ENCODE data around the gene PRXL2B. TPM values are rescaled to one million over a fixed set of nuclear protein-coding genes. Genes with fewer than 3 reads are reported as not detected.

PRXL2B gene
- total RNA-seq, 1 donor from 2014 or later, result 29.9 TPM

DNA sequence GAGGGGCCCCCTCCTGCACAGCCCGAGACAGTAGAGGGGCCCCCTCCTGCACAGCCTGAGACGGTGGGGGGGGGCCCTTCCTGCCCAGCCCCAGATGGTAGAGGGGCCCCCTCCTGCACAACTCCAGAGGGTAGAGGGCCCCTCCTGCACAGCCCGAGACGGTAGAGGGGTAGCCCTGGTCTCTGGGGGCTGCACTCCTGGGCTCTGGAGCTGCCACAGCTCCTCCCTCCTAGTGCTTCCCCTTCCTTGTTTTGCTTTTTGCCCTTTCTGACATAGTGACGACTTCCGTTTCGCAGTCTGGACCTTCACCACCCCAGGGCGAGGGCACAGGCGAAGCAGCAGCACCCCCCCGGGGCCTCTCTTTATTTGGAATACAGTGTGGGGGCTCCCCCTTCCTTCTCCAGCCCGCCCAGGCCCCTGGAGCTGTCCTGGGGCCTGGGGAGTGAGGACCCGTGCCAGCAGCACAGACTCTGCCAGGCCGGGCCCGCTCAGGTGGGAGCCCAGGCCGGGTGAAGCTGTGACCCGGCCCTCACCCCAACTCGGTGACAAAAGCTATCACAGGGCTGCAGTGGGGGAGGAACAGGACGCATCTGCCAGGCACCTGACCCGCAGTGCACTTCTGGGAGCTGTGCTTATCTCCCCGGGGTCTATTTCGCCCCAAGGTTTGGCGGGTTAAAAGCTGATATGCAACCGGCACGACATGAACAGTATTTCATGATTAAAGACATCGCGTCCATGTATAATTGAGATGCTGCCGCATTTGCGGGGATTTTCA lies 1.1 kb upstream of the PRXL2B start:
- DNase-seq (ENCODE audit: low read depth, low spot score), result no peak

DNA sequence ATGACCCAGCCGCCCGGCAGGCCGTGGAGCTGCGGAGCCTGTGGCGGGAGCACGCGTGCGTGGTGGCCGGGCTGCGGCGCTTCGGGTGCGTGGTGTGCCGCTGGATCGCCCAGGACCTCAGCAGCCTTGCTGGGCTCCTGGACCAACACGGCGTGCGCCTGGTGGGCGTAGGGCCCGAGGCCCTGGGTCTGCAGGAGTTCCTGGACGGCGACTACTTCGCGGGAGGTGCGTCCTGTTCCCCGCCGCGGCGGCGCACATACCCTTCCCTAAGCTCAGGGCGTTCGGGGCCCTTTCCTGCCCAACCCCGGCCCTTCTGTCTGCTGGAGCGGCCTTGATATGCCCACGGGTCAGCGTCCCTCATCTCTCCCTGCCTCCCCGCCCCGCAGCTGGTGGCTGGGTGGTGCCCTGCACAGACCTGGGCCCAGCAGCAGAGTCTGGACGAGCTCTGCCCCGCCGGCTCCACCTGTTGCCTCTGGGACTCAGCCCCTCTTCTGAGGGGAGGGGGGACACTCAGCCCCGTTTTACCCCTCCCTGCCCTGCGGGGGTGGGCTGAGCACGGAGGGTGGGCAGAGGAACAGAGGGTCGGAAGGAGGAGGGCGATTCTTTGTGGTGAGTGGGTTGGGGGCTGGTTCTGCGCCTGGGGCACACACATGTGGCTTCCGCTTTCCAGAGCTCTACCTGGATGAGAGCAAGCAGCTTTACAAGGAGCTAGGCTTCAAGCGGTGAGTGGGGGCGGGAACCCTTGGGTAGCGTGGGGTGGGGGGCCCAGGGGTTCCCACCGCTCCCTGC lies 688 bp downstream of the PRXL2B start:
- no peak for DNase-seq (ENCODE audit: low read depth, low spot score)

DNA sequence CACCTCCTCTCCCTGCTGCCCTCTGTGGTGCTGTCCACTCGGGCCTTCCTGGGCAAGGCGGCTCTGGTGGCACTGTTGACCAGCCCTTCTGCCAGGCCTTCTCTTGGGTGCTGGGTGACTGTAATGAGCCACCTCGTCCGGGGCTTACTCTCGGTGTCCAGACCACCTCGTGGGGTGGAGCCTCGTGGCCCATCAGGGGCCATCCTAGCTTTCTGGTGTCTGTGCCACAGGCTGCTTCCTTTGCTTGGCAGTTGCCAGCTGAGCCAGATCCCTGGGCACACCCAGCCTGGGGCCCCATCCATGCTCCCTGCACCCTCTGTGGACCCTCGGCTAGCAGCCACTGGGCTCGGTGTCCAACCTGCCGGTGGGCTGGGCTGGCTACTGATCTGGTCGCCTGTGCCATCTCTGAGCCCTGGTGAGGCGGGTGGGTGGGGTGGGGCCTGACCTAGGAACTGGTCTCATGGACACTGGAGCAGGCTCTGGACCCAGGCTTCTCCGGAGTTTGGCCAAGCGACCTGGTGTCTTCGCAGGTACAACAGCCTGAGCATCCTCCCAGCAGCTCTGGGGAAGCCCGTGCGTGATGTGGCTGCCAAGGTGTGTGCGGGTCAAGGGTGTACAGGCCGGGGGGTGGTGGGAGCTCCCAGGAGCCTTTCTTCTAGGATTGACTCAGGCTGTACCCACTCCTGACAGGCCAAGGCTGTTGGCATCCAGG lies 1.4 kb downstream of the PRXL2B start:
- no peak for DNase-seq (ENCODE audit: low read depth, low spot score)

DNA sequence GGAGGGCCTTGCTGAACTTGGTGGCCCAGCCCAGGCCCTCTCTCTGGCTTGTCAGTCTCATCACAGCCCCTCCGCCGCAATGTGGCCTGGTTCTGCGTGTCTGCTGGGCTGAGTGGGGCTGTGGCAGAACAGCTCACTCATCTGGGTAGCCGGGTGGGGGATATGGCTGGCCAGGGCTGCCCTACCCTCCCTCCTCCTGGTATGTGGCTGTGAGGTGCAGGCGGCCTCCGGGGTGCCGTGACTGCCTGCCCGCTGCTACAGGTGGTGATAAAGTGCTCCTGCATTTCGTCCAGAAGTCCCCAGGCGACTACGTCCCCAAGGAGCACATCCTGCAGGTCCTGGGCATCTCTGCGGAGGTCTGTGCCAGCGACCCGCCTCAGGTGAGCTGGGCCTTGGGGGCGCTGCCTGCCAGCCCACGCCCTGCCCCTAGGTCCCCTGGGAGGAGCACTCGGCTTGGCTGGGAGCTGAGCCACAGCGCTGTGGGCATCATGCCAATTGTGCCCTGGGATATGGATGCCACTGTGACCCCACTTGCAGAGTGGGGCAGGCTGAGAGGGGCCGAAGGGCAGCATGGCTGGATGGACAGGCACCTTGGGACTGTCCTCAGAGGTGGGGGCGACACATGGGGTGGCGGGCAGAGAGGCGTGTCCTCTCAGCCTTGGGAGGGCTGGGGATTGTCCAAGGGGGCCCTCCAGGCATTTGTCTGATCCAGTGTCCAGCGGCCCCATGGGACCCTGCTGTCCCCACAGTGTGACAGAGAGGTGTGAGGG lies 2.3 kb downstream of the PRXL2B start:
- DNase-seq (ENCODE audit: low read depth, low spot score), result no peak

DNA sequence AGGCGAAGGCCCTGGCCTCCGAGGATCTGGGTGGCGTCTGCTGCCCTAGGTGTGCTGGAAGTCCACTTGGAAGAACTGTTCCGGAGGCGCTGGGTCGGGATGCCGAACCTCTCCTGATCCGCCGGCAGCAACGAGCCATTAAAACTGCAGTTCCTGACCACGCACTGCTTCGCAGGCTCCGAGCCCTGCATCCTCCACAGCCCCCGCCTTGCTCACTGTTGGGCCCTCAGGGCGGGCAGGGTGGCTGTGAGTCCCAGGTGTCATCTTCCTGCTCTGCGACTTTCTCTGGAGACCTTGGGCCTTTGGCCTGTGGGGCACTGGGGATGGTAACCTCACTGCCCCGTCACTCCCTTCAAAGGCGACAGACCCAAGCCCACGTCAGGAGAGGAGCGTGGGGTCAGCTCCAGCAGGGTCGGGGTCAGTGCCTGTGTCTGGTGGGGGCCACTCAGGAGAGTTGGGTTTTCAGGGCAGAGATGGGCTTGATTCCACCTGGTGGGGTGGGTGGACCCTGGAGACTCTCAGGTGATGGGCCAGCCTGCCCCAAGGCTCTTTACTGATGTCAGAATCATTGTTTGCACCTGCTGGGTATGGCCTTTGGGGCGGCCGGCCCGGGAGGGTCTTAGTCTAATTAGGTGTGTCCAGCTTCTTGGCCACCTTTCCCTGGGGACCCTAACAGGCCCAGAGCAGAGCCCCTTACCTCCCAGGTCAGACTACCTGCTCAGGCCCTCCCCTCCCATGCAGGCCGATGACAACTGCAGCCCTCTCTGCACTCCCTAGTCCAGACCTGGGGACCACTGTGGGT lies 3.1 kb downstream of the PRXL2B start:
- no peak for DNase-seq (ENCODE audit: low read depth, low spot score)

DNA sequence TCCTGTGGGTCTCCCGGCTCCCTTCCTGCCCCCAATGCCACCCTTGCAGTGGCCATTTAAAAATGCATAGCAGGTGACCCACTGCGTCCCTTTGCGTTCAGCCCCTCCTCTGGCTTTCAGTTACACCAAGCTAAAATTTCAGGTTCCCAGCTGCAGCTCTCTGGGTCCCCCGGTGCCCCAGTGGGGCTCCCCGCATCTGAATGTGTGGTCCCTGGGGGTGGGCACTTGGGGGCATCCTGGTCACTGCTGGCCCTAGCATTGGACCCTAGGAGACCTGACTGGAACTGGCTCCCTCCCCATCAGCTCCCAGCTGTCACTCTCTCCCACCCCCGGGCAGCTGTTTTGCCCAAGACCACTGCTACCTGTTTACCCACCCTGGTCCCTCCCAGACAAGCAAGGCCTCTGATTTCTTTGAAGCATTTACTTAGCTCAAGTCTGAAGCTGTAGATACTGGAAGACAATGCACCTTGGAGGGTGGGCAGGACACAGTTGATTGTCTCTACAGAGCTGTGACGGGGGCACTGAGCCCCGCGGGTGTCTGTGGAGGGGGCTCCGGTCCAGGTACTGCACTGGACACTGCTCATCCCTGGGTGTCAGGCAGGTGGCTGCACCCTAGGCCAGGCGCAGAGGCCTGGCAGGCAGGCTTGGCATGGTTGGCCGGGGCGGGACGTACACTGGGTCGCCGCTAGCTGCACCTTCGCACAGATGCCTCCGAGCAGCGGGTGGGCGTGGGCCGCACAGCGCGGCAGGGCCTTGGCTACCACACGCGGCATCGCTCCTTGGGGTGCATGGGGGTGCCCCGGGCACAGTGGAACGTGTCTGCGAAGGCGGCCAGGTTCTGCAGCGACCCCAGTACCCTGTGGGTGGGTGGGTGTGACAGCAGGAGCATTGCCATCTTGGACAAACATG lies 3.9 kb downstream of the PRXL2B start:
- no peak for DNase-seq (ENCODE audit: low read depth, low spot score)

DNA sequence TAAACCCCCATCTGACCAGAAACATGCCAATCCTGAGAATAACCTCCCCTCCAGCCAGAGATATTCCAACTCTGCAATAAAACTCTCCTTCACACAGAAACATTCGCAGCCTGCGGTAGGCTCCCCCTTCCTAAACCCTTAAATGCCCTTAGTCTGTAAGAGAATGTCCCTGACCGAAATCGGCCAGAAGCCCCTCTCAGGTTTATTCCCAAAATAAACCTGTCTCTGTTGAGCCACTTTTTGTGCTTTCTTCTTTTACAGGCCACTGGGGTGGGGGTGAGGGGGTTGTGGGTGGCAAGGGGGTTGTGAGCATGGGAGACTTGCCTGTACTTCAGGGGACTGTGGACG lies 4.6 kb downstream of the PRXL2B start:
- no peak for DNase-seq (ENCODE audit: low read depth, low spot score)

DNA sequence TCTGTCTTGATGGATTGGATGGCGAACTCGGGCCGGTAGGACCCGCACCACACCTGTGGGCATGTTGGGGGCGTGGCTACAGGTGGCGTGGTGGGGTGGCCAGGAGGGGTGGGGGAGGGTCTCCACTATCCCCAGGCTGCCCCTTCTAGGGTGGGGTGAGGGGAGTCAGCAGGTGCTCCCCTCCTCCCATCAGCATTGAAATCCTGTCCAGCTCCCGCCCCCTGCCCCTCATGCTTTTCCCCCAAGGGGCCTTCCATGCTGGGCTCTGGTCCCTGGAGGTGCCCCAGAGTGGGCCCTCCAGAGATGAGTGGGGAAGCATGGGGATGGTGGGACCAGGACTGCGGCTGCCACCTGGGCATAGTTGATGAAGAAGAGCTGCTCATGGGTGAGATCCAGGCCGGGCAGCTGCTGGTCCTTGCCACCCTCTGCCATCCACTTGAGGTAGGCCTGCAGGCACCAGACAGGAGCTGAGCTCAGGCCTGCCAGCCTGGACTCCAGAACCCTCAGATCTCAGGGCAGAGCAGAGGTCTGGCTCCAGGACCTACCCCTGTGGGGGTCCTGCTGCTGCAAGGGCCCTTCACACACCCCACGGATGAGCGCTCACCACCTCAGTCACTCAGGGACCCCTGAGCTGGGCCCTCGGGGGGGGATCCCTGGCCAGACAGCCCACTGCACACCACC lies 5.1 kb downstream of the PRXL2B start:
- no peak for DNase-seq (ENCODE audit: low read depth, low spot score)

DNA sequence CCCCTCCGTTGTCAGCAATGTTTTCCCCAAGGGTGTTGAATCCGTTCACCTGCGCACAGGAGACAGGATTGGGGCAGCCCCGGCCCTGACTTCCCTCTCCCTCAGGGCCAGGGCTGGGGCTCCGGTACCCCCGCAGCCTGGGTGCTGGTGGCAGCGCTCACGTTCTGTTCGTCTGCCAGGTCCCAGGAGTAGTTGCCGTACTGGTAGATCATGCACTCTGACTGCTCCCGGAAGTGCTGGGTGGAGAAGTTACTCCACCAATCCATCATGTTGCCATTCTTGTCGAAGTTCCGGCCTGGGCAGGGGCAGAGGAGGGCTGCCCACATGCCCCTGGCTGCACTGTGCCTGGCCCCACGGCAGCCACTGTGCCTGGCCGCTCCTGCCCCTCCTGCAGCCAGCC lies 6.1 kb downstream of the PRXL2B start:
- no peak for DNase-seq (ENCODE audit: low read depth, low spot score)

DNA sequence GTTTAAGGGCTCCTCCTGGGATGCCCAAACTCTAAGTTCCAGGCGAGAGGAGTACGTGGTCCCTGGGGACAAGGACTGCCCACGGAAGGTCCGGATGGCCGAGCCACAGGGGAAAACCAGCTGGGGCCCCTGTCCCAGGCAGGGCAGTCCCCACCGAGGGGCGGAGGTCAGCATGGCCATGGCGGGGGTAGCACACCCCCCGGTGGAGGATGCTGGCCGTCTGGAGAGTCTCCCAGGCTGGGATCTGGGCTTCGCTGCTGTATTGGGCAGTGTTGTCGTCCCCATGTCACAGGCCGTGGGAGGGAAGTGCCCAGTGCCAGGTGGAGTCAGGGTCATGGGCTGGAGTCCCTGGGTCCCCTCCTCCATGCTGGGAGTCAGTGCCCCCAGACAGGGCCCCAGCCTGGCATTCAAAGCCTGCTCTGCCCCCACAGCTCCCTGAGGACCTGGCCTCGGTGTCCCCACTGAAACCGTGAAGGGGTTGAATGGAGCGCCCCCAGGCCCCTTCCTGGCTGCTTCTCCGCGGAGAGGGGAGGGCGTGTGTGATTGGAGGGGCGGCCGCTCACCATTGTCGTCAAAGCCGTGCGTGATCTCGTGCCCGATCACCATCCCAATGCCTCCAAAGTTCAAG lies 6.8 kb downstream of the PRXL2B start:
- DNase-seq (ENCODE audit: low read depth, low spot score), result no peak

DNA sequence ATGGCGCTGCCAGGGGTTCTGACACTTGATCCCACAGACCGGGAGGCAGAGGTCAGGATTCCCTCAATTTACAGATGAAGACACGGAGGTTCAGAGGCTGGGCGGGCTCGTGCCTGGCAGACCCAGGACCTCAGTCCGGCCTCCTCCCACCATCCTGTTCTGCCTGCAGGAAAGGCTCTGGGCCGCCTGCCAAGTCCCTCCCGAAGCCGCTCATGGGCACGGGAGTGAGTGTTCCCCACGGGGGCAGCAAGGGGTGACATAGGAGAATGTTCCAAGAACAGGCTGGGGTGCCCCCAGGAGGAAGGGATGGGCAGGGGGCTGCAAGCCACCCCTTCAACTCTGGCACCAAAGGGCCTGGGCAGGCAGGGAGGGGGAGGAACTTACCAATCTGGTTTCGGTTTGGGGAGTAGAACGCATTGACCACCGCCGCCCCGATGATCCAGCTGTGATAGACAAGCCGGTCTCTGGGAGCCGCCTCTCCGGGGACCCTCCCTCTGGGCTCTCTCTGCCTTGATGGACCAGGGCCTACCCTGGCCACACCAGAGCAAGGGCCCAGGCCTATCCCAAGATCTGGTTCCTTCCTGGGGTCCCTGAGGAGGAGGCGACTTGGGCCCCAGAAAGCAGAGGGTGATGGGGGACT lies 7.5 kb downstream of the PRXL2B start:
- no peak for DNase-seq (ENCODE audit: low read depth, low spot score)

DNA sequence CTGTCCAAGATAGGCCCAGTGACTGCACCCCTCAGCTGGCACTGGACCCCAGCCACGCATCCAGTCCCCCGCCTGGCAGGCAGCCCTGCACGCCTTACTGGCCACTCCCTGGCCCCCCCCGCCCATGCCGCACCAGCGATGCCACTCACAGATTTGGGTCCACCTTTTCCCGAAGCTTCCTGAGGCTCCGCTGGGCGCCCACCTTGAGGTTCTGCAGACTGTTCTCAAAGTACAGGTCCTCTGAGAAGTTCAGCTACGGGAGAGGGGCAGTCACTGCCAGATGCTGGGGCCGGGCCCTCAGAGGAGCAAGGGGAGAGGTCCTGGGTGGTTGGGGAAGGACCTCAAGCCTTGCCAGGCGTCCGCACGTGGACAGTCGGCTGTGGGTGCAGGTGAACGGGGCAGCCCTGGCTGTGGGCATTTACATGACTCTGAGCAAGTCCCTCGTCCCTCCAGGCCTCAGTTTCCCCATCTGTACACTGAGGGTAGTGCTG lies 8.1 kb downstream of the PRXL2B start:
- no peak for DNase-seq (ENCODE audit: low read depth, low spot score)

DNA sequence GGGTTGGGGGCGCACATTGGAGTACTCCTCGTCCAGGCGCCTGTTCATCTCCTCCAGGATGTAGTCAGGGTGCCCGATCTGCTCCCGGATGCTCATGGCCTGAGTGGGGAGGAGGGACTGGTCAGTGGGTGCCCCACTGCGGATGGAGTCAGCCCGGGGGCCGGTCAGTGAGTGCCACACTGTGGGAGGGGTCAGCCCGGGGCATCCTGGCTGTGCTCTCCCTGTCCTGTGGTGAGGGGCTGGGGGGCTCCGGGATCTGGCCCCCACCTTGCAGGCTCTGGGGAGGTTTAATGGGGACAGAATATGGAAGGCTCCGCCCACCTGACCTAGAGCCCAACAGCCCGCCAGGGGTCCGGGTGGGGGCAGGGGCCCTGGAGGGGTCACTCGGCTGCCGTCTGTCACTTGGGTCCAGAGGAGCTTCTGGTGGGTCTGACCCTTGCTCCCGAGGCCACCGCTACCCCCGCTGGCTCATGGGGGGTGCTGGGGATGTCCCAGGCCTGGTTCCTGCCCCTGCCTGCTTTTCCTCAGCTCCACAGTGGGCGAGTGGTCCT lies 8.8 kb downstream of the PRXL2B start:
- DNase-seq (ENCODE audit: low read depth, low spot score), result no peak

DNA sequence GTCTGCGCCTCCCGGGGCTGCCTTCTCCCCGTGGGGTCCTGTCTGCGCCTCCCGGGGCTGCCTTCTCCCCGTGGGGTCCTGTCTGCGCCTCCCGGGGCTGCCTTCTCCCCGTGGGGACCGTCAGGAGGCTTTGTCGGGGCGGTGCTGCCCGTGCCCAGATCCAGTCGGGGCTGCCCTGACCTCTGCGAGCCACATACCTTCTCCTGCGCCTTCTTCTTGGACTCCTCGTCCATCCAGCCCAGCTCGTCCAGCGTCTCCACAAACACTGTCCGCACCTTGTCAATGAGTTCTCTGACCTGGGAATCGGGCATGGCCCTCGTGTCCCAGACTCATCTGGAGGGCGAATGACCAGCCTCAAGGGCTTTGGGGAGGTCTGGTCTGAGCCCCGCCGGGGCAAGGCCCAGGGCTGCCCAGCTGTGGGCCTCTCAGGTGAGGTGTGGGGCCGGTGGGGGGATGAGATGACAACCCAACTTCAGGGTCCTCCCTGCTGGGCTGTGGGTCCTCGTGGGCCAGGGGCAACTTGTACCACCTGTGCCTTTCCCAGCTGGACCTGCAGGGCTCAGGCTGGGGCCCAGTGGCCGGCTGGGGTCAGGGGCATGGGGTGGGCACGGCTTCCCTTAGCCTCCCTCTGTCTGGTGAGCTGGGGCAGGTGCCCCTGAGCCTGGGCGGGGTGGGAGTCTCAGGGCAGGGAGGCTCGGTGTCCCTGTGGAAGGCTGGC lies 9.4 kb downstream of the PRXL2B start:
- no peak for DNase-seq (ENCODE audit: low read depth, low spot score)

DNA sequence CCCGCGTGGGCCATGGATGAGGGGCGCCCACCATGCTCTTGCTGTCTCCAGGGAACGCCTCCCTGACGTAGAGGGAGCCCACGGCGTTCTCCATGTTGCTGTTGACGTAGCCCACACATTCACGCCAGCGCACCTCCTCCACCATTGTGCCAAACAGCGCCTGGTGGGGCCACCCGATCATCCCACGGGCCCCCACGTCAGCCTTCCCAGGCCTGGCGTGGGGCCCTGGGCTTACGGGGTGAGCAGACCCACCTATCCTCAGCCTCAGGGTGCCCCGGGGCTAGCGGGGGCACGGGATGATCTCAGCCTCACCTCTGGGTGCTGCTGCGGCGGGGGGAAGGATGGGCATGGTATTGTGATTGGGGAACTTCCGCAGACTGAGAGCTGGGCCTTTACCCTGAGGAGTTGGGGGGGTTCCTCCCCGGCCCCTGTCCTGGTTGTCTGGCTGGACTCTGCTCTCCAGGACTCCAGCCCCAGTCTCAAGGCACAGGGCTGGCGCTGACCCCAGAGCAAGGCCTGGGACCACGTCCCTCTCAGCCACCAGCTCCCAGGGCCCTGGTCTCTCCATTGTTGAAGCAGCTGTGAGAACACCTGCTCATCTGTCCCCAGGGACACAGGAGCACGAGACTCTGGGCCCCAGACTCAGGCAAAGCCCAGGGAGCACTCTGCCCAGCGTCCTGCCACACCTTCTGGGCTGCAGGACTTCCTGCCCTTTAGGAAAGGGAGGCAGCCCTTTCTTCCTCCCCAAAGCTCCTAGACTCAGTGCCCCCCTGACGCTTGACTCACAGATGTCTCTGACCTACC lies 10.2 kb downstream of the PRXL2B start:
- no peak for DNase-seq (ENCODE audit: low read depth, low spot score)
